Measurements from ENCODE around the gene FRY.

The FRY gene

DNA sequence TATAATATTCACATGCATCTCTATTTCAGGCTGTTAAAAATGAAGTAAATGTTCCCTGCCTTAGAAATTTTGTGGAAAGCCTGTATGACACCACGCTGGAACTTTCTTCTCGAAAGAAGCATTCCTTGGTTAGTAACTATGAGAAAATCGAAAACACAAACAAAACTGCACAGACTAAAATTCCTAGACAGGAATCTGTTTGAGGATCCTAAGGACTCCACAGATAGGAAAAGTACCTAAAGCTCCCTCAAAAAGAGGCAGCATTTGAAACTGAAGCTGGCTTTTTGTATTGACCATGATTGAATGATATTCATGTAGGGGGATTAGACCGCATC, 103.4 kb downstream of the FRY start:
- DNase-seq = no peak

DNA sequence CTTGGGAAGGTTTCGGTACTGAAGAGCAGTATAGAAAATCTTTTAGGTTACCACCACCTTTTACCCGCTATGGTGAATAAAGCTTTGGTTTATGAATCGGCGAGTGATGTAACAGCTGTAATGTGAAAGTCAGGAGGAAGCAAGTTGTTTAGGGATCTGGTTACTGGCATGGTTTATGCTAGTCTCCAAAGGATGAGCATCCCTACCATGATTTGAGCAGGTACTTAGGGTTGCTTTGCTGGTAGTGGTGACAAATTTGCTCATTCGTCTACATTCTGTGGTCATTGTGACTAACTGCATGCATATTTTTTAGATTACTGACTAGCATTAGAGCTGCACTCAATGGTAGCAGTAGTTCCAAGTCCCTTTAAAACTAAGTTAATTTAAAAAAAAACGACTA, 104.1 kb downstream of the FRY start:
- peak; percentile 83 for DNase-seq

DNA sequence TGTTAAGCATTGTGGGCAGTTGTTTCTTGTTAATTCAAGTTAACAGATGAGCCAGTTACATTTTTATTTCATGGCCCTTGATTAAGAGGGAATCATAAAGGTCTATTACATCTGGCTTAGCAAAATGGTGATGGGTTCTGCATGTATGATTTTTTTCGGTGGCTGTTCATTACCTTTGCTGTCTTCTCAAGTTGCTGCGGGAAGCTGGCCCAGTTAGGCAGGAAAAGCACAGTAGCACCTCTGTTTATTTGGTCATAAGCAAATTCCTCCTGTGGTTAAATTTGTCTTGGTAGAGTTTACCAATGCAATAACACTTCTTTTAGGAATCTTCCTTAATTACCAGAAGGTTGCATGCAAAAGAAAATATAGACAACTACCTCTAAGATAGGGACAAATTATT, 104.5 kb downstream of the FRY start:
- DNase-seq = no peak

DNA sequence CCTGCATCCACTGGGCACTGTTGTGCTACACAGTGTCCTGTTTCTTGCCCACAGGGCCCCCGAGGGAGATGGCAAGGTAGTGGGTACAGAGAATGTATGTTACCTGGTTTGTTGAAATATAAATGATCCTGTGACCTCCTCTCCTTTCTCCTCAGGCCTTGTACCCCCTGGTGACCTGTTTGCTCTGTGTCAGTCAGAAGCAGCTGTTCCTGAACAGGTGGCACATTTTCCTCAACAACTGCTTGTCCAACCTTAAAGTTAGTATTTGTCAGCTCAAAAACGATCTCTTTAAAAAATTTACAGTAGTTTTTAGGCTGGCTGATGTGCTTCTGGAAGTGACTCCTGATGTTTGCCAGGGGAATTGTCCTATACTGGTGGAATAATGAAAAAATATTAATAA, 105.1 kb downstream of the FRY start:
- DNase-seq = no peak

DNA sequence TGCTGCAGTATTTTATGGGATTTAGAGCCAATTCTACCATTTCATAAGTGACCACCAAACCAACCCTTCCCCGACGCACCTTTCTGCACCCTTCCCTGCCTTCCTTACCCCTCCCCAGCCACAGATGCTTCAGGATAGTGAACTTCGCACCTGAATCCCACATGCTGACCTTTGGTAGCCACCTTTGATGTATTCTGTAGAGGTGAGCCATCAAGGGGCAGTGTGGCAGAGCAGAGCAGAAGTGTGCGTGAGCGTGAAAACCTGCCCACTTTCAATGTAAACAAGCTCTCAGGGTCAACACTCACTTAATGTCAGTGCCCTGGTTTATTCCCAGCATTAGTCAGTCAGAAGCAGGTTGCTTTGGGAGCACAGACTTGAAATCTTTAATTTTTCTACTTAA, 107.7 kb downstream of the FRY start:
- DNase-seq = no peak

DNA sequence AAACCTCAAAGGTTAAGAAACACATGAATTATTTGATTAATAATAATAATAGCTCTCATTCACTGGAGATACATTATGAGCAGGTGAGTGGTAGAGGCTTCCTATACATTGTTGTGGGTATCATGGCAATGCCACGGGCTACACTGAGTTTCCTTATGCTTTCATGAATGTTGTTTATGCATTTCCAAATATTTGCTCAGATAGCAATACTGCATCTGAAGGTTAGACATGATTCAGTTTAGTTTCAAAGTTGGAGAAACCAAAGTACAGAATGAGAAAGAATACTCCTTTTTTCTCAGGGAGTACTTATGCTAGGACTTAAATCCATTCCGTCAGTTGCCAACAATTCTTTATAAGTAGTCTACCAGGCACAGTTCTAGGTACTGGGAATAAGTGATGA, 108.5 kb downstream of the FRY start:
- no peak for DNase-seq

DNA sequence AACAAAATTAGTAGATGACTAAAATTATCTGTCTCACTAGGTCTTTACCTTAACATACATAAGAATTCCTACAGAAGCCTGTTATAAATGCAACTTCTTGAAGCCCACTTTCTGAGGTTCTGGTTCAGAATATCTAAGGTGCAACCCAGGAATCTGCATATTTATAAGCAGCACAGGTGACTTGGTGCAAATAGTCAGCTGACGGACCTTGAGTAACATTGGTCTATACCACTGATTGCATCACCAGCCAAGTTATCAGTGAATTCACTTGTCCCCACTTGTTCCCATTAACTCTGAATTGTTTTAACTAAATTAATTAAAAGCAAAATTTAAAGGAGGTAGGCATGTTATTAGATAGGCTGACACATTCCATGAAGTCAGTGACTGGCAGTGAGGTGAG, 109.9 kb downstream of the FRY start:
- no peak for DNase-seq

DNA sequence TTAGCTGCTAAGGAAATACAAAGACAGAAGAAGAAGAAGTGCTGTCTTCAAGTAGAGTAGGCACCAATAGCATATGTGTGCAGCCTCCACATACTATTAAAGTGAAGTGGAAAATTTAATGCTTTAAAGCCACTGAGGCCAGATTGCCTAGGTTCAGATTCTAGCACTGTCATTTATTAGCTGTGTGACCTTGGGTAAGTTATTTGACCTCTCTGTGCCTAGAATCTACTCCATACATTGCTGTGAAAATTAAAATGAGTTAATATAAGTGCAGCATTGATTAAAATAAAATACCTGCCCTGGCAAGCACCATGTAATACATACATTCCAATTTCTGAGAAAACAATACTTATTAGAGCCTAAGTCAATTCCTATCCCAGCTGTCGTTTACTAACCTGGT, 110.5 kb downstream of the FRY start:
- no peak for DNase-seq

DNA sequence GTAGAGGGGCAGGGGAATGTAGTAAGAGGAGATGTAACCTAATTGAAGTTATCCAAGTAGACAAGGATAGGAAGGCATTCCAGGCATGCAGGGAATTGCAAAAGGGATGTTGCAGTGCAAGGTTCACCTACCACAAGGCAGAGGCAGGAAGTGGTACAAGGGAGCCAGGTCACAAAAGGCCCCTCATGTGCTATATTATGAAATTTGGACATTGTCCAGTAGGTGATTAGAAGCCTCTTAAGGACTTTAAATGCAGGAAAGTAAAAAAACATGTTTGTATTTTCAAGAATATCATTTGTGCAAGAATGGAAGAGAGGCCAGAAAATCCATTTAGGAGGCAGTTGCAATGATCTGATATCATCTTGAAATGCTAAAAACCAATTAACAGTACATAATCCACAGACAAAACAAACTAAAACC, 111.4 kb downstream of the FRY start:
- DNase-seq = peak; percentile 70

DNA sequence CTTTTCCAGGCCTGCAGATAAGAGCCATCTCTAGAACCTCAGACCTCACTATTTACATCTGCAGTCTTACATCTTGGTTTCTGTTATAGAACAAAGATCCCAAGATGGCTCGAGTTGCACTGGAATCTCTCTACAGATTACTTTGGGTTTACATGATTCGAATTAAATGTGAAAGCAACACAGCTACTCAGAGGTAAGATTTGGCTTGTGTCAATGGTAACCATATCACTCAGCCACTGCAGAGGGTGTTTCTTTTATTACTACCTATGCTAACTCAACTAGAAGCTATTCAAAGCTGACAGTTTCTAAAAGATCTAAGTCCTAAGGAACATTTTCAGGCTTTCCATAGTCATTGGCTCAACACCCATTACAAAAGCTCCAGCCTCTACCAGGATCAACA, 115.6 kb downstream of the FRY start:
- no peak for DNase-seq

DNA sequence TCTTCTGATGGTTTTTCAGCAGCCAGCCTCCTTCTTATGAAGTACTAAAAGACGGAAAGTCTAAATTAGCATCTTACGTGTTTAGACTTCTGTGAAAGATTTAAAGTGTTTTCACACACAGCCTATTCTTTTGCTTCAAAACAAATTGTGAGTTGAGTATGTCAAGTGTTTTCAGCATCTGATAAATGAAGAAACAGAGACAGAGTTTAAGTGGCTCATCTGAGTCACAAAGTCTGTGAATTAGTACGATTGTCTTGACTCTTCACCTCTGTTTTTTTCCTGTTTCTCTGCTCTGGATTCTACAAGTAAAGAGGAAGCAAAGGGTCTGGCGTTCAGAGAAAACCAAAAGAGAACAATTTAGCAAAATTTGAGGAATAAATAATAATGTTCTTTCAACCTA, 116.4 kb downstream of the FRY start:
- no peak for DNase-seq

DNA sequence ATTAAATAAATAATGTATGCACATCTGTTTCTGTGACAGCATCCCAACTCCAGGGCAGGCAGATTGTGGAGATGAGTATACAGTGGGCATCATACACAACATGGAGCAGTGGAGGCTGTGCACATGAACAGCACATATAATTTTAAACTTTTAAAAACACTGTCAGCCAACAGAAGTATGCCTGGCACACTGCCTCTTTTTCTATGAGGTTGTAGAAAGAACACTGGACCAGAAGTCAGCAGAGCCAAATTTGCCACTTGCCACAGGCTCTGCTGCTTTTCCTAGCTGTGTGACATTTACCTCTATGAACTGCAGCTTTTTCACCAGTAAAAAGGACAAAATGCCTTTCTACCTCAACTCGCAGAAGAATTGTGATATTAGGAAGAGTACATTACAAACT, 118.7 kb downstream of the FRY start:
- DNase-seq = no peak

DNA sequence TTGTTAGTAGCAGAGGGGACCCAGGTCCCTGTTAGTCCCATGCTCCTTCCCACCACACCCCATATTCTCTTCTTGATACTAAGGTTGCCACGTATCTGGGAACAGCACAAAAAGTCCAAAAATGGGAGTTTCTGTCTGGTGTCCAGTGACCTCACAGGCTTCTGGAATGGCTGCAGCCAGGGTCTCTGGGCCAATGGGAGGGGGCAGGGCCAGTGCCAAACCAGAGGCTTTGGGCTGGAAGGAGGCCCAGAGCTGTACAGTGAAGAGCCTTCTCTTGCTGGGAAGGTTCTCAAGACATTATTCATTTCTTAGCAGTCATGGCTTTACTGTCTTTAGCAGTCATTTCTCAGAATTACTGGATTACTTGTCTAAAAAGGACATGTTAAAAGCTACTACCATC, 119.2 kb downstream of the FRY start:
- DNase-seq = peak; percentile 60

DNA sequence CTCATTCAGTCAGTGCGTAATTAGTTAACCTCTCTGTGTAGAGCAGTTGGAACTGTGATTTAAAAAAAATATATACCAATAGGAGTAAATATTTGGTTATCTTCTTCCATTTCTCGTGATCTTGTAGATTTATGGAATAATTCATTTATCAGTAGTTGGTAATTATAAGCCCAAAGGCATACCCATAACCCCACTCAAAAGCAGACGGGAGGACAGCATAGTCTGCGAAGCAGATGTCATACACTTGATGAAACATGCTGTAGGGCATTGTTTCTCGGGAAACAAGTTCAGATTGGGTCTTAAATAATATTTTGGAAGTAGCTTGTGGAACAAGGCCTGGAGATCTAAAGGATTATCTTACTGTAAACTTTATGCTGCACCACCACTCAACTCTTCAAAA, 119.7 kb downstream of the FRY start:
- DNase-seq = no peak

DNA sequence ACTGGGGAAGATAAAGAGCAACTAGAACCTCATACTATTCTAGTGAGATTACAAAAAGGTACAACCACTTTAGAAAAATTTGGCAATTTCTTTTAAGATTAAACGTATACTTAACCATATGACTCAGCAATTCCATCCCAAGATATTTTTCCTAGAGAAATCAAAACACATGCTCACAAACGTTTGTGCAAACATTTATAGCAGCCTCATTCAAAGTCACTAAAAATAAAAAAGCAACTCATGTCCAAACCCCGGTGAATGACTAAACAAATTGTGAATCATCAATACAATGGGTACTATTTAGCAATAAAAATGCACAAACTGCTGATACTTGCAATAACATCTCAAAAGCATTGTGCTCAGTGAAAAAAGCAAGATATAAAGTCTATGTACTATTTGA, 121.5 kb downstream of the FRY start:
- peak; percentile 58 for DNase-seq

DNA sequence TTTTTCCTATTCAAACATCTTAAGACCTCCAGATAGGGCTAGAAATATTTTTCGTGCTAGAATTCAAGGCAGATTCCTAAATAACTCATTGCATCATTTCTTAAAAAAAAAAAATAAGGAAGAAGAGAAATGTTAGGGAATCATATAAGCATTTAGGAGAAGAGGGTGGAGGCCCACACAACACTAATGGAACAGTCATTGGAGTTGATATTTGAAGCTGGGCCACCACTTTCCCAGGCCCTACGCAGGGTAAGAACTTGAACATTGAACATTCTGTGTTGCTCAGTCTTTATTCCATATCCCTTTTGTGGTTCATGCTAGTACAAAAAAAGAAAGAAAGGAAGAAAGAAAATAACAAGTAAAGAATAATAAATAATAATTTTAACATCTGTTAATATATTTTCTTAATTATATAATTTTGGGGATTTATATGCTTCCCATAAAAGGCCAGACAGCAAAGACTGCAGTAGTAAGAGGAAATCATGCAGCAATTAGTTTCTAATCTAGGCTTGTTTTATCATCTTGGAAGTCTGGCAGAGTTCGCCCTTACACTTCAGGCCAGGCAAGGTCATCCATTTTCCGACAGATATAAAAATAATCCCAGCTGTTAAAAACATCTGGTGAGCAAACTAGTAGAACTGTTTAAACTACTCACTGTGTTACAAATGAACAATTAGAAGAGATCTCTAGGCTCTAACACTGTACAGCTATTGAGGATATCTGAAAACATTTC, 127.7 kb downstream of the FRY start:
- DNase-seq = no peak

DNA sequence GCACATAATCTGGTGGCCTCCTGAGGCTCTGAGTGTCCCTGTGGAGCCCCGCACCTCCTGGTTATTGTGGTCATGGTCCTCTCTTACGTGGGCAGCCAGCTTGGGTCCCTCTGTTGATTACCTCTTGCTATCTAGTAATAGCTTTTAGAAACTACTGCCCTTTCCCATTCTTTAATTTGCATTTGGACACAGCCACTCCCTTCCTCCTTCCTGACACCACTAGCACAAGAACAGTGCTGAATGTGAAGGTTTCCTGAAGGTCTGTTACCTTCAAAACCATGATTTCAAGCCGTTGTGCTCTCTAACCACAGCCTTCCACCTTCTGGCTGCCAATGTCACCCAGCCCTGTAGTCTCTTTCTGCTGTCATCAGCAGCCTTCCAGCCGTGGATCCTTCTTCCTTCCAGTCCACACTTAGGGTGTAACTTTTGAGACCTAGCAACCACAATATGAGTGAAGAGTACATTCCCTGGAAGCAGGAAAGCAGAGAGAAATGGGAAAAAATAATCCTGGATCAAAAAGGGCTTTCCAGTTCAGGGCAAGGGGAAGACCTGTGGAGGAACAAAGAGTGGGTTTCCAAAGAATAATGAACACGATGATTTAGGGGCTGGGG, 130.9 kb downstream of the FRY start:
- no peak for DNase-seq

DNA sequence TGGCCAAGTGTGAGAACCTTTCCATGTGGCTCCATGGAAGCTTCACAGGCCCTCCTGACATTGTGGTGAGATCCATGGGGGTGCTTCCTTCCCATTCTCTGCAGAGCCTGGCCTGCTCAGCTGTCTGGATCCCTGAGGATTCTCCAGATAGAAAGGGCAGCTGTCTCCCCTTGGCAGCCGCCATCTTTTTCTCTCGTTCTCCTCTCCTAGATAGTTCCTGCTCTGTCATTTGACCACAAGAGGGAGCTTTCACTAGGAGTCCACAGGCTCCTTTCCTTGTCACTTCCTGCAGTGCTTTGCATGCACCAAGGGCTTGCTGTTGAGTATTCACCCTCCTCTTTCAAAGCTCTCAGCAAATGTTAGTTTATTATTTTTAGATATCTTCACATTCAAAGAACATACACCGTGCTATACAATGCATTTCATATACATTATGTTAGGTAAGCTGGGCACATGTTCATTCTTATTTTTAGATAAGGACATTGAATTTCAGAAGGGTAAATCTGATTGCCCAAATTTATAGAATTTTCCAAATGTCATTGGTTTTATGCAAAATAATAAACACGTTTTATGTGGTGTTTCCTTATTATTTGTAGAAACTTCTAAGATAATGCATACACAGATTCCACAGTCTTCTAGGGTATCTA, 133.2 kb downstream of the FRY start:
- peak; percentile 74 for DNase-seq

DNA sequence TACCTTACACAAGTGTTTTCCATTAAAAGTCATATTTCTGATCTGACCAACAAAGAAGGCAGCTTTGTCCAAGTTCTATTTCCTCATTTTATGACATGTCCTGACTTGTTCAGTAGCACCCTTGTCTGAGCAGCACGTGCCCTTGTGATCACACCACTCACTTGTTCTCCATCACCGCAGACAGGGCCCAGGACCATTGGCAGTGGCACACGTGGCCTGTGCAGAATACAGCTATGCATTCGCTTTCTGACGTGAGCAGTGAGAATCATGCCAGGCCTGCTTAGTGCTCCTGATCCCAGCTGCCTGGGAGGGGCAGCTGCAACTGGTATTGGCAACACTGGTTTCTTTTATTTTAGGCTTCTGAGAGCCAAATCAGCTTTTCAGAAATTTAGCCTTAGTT, 134.2 kb downstream of the FRY start:
- no peak for DNase-seq

DNA sequence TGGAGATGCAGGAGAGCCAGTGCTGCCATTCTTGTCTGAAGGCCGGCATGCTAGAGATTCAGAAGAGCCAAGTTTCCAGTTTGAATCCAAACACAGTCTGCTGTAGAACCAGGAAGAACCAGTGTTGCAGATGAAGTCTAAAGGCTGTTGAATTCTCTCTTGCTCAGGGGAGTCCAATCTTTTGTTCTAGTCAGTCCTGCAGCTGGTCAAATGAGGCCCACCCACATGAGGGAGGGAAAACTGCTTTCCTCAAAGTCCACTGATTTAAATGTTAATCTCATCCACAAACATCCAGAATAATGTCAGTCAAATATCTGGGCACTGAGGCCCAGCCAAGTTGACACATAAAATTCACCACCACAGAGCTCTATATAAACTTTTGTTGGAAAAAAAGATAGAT, 136.6 kb downstream of the FRY start:
- DNase-seq = no peak

DNA sequence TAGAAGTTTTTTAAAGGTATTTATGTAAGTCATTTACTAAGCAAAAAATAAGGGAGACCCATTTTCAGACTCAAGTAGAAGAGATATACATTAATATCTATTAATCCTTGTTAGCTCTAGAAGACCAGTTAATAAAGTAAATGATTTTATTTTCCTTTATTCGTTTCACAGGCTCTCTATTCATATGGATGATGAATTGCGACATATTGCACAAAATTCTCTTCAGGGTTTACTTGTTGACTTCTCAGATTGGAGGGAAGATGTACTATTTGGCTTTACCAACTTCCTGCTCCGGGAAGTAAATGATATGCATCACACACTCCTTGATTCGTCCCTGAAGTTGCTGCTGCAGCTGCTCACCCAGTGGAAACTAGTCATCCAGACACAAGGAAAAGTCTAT, 139.3 kb downstream of the FRY start:
- no peak for DNase-seq

DNA sequence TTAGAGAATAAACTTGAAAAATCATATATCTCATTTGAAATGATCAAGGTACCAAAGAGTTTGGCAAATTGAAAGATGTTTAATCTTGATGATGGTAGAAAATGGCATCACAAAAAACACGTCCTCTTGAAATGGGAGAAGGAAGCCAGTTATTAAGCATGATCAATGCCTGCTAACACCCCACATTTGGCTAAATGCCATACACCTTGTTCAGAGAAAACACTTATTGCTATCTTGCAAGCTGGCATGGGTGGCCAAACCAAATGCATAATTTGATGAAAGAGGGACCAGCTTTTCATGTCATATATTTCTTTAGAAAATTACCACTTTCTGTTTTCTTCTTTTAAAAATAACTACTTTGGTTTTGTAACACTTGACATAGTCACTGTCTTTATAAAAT, 142.3 kb downstream of the FRY start:
- DNase-seq = no peak

DNA sequence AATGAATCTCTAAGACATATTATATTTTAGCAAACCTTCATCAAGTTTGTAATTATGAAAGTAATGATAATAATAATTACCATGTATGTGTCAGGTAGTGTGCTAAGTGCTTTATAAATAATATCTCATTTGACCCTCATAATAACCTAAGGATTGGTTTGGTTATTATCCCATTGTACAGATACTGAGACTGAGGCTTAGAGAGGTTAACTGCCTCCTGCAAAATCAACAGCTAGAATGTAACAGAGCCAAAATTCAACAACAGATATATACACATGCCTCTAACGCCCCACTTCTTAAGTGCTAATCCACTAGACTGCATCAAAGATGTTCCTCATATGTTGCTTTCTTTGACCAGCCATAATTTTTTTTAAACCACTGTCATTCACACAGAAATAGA, 142.8 kb downstream of the FRY start:
- no peak for DNase-seq

DNA sequence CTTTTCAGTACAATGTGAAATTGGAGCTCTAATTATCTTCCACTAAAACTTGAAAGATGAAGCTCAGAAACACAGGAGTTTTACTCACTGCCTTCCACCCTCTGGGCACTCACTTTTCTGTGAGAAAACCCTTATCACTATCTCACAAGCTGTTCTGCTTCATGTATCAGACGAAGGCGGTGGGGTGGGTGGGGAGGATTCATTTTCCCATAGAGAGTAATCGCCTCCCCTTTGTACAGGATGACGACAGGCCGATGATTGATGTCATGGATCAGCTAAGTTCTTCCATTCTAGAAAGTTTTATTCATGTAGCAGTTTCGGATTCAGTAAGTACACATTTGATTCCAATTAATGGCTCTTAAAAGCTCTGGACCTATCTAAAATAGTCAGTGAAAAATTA, 143.7 kb downstream of the FRY start:
- peak; percentile 47 for DNase-seq

DNA sequence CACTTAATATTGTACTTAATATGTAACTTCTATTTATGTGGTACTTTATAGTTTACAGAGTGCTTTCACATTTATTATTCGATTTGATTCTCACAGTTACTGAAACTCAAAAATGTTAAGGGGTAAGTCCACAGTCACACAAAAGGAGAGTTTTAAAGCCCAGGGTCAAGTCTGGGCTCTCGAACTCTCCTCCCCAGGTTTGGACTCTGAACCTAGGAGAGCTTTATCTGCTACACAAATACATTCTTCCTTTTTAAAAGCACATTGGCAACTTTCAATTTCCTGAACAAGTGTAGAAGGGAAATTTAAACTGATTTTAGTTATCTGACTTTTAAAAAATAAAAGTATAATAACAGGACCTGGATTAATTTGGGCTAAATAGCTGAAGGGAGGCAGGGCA, 144.4 kb downstream of the FRY start:
- no peak for DNase-seq

Data from fibroblast of skin of abdomen (primary cell).